HUDEP-2 (cell line): ENCODE data around the gene TRPC6.
"Not testable (repeated sequence)": the region's sequence is repeated elsewhere in the genome, so short reads cannot be mapped to it uniquely, and the experiment has no call there.

Source experiments
- DNase-seq, 76 experiments: peaks; one replicate each; lab custom pipeline; 2025; ENCODE audit not compliant: unreplicated experiment in 76 of 76; lab: John Stamatoyannopoulos, UW

The TRPC6 gene

GRCh38 chr11:101458161-101458560 is 125.6 kb downstream of the TRPC6 start:
- no peak for DNase-seq

- no peak for DNase-seq
These were observed 127.0 kb downstream of the TRPC6 start for GRCh38 chr11:101456812-101457211.

DNA sequence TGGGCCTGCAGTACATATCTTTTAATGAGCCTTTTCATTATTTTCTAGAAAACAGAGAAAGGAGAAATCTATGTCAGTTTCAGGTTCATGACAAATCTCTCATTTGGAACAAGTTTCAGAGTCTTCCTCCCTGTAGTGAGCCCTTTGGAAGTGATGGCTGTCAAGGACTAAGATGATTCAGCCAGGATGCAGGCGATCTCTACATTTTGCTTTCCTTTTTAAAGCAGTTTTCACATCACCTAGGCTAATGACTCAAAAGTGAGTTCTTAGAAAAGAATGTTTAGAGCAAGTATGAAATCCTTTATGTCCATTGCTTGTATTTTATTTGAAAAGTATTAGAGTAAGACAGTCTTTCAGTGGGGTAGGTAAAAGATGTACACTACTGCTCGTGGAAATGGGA is 130.1 kb downstream of the TRPC6 start:
- no peak for DNase-seq

GRCh38 chr11:101448881-101449442 is 134.8 kb downstream of the TRPC6 start:
- DNase-seq, result no peak

- DNase-seq, result no peak
These were observed 137.1 kb downstream of the TRPC6 start for GRCh38 chr11:101446726-101447125.

DNA sequence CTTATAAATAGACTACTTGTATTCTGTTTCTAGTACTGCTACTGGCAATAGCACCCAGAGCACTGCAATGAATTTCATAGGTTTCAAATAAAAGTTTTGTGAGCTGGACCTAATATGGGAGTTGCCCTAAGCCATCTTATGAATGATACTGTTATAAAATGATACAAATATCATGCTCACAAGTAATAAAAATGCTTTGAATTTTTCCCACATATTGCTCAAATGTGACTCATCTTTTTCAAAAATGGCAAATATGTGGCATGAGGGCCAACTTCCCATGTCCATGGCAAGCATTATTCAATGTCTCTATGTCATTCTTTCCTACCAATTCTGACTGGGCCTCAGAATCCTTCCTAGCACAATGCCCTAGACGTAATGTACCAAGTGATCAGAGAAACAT is 137.6 kb downstream of the TRPC6 start:
- DNase-seq, result no peak

DNA sequence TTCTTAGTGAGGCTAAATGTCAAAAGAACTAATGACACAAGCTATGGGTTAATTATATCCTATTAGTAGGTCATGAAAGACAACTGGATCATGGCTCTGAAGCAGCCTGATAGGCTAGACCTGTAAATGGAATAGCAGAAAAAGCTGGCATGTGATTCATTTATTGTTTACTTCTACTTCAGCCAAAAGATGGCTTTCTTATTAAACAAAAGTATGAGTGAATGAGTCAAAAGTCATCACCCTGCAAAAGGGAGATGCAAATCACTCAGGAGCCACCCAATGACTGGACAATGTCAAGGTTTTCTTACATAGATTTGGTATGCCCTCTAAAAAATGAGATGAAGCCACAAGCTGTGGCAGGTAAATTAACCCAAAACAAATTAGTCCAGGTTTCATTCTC is 138.0 kb downstream of the TRPC6 start:
- DNase-seq, result no peak

- no peak for DNase-seq
These were observed 139.0 kb downstream of the TRPC6 start for GRCh38 chr11:101444851-101445250.

DNA sequence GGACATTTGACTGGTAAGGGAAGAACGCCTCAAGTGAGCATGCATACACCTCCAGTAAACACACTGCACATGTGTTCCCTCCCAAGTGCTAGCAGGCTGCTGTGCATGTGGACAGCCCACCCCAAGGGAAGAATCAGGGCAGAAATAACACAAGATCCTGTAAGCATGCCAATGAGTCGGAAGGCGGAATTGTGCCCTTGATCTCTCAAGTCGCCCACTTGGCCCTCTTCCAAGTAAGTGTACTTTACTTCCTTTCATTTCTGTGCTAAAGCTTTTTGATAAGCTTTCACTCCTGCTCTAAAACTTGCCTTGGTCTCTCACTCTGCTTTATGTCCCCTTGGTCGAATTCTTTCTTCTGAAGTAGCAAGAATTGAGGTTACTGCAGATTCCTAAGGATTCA is 139.6 kb downstream of the TRPC6 start:
- DNase-seq, result no peak

GRCh38 chr11:101442936-101443521 is 140.8 kb downstream of the TRPC6 start:
- no peak for DNase-seq

GRCh38 chr11:101442171-101442570 is 141.6 kb downstream of the TRPC6 start:
- no peak for DNase-seq

- DNase-seq, result peak in 1 of 76 experiments; percentile 4
These were observed 142.1 kb downstream of the TRPC6 start for GRCh38 chr11:101441747-101442146.

DNA sequence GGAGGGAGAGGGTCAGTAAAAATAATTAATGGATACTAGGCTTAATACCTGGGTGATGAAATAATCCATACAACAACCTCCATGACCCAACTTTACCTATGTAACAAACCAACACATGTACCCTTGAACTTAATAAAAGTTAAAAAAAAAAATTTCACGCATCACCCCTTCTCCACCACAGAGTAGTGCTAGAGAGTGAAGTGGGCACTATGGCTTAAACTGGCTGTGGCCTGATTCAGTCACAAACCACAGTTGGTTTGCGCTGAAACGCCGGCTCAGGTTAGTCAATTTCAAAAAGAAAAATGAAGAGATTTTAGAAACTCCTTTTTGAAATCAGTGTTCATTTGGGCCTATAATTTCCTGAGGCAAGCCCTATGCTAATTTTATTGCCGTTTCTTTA is 144.3 kb downstream of the TRPC6 start:
- DNase-seq, result no peak

- DNase-seq, result not testable (repeated sequence)
These were observed 145.1 kb downstream of the TRPC6 start for GRCh38 chr11:101438708-101439107.

GRCh38 chr11:101438126-101438525 is 145.7 kb downstream of the TRPC6 start:
- DNase-seq, result no peak

- DNase-seq, result peak in 27 of 76 experiments; percentile 1 to 36 (median 6)
These were observed 147.2 kb downstream of the TRPC6 start for GRCh38 chr11:101436511-101437142.

- no peak for DNase-seq
These were observed 148.3 kb downstream of the TRPC6 start for GRCh38 chr11:101435408-101435973.

DNA sequence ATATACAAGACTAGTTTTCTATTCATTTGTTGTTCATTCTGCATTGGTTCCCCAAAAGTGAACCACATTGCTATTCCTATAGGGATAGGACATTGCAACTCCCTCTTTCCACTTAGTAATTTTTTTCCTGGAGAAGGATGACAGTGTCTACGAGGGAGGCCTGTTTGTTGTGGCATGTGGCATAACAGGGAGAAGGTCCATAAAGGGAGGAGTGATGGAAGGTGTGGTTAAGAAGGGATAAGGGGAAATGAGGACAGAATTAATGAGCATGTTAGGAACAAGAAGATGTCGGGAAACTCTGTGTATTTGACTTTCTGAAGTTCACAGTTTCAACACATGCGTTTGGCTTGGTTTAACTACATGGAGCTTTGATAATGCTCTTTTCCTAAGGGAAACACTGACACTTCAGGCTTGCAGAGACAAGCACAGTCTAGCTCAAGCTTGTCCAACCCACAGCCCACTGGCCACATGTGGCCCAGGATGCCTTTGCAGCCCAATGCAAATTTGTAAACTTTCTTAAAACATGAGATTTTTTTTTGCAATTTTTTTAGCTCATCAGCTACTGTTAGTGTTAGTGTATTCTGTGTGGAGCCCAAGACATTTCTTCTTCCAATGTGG is 149.7 kb downstream of the TRPC6 start:
- no peak for DNase-seq

DNA sequence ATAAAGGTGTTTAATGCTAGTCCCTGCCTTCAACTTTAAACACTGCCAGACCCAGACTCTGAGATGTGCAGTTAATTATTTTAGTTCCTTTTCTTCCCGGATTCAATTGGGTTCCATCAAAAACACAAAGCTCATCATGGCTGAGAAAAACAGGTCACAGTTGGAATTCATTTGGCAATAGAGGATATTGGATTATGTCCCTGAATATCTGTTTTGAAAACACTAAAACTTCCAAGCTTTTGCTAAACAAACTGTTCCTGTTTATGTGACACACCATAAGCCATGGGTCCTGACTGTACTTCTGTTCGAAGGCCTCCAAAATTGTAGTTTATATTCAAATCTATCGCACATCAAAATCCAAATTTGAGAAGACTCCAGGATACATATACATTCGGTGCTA is 150.7 kb downstream of the TRPC6 start:
- no peak for DNase-seq

- DNase-seq, result no peak
These were observed 153.9 kb downstream of the TRPC6 start for GRCh38 chr11:101429703-101430540.

- peak in 10 of 76 experiments; percentile 0 to 21 (median 9) for DNase-seq
These were observed 154.9 kb downstream of the TRPC6 start for GRCh38 chr11:101428918-101429317.
